GM21825 (cell line): ENCODE data around the gene SPO11.

ENCODE experiments used
- ATAC-seq: cut with Tn5 transposase; IDR thresholded peaks from one replicate; pipeline ENCODE4 v1.9.1; 2021; ENCODE audit warnings: mild to moderate bottlenecking, moderate library complexity; ENCODE audit not compliant: unreplicated experiment

SPO11 gene

GRCh38 chr20:57309544-57310115 lies 20.0 kb upstream of the SPO11 start:
- no peak for ATAC-seq

GRCh38 chr20:57310821-57311514 lies 18.6 kb upstream of the SPO11 start:
- ATAC-seq = no peak

- ATAC-seq = no peak
Observed at GRCh38 chr20:57312138-57312537, 17.5 kb upstream of the SPO11 start.

GRCh38 chr20:57313230-57313629 lies 16.4 kb upstream of the SPO11 start:
- ATAC-seq = no peak

GRCh38 chr20:57313951-57314350 lies 15.7 kb upstream of the SPO11 start:
- ATAC-seq = no peak

DNA sequence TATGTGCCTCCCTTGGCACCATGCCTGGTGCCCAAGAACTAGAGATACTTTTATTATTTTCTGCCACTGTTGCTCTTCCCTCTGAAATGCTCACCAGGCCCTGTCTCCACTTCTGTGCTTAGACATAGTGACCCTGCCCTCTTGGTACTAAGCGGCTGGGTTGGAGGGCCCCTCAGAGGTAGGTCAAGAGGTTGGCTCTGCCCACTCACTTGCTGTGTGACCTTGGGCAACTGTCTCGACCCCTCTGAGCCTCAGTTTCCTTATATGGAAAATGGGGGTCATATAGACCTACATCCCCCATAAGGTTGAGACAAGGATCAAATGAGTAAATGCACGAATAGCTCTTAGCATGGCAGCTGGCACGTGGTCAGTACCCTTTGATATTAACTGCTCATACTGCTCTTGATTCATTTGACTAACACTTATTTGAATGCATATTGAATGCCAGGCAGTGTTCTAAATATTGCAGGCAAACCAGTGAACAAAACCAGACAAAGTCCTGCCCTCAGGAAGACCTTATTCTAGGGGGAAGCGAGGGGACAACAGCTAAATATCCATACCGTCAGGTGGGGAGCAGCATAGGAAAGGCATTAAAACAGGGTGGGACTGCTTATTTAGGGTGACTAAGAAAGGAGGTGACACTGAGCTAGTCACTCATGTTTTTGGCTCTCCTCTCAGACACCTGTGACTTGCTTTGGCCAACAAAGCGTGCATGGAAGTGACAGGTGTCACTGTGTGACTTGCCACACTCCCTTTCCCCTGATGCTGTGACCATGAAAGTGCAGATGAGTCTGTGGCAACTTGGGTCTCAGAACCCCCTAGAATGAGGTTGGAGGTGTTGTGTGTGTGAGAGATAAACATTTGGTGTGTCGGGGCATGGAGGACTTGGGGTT lies 14.3 kb upstream of the SPO11 start:
- no peak for ATAC-seq

- no peak for ATAC-seq
Observed at GRCh38 chr20:57315976-57316480, 13.6 kb upstream of the SPO11 start.

DNA sequence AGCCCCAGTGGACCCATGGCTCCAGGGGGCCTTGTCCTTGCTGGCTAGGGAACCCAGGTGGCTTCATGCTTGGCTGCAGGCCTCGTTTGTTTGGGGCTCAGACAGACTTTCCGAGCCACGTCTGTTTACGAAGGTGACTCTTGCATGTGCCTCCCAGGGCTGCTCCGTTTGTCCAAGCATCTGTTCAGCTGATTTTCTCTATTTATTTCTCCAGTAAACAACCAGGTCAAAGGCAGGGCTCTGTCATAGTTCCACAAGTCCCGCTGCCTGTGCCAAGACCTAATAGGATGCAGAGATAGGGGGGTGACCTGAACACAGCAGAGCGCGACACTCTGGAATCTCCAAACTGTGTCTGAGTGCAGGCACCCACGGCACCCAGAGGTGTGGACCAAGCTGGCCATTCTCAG lies 12.8 kb upstream of the SPO11 start:
- no peak for ATAC-seq

DNA sequence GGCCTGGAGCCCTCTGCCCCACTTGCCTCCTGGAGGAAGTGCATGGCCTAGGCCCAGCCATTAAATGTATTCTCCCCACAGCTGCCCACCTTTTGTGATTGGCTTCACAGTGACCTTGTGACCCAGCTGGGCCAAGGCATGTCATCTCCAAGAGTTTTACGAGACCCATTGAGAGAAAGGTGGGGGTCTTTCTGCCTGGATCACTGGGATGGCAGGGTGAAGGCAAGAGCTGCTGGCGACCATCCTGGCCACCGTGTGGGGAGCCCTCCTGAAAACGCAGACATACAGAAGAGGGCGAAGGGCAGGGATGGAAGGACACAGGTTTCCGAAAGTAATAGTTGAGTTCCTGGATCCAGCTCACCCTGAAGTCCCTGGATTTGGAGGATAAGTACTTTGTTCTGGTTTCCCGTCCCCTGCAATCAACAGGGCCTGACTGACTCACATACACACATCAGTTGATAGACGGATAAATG lies 12.3 kb upstream of the SPO11 start:
- ATAC-seq = no peak

GRCh38 chr20:57317789-57318371 lies 11.7 kb upstream of the SPO11 start:
- no peak for ATAC-seq

GRCh38 chr20:57319584-57319983 lies 10.0 kb upstream of the SPO11 start:
- no peak for ATAC-seq

- no peak for ATAC-seq
Observed at GRCh38 chr20:57320358-57320757, 9.2 kb upstream of the SPO11 start.

DNA sequence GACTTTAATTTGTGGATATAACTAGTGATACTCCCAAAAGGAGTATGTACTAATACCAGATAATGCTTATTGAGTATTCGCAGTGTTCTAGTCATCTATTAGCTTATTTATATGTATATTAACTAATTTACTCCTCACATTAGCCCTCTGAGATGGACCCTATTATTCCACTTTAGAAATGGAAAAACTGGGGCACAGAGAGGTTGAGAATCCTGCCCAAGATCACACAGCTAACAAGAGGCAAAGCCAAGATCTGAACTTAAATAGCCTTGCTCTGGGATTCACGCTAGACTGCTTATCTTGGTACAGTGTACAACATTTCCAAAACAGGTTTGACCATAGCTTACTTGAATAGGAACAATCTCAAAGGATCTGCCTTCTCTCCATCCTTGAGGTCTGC lies 8.5 kb upstream of the SPO11 start:
- no peak for ATAC-seq

DNA sequence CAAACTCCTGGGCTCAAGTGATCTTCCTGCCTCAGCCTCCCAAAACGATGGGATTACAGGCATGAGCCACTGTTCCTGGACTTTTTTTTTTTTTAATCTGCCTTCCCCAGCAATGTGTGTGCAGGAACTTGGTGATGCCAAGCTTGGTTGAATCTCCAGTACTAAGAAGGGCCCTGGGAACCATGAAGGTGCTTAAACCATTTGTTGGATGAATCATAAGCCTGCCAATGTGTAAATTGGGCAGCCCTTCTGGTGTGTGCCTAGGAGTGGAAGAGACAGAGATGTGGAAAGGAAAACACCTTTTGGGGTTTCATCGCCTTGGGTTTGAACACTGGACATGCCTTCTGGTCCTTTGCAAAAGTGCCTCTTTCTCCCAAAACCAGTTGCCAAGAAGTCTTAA lies 7.1 kb upstream of the SPO11 start:
- ATAC-seq = no peak

DNA sequence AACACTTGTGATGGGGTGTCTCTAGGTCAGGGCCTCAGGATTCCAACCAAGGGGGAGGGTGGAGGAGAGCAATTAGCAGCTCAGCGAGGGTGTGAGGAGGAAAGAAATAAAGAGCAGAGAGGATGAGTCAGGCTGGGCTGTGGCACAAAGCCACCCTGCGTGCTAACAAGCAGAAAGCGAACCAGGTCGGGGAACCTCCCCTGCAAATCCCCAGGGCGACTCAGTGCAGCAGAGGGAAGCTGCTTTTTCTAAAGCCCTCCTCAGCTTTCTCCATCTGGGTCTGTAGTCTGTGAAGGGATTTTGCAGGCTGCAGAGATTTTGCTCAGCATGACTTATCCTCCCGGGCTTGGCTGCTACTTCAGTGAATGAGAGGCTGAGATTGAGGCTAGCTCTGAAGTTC lies 6.6 kb upstream of the SPO11 start:
- ATAC-seq = no peak

- ATAC-seq = no peak
Observed at GRCh38 chr20:57325632-57326356, 3.8 kb upstream of the SPO11 start.

DNA sequence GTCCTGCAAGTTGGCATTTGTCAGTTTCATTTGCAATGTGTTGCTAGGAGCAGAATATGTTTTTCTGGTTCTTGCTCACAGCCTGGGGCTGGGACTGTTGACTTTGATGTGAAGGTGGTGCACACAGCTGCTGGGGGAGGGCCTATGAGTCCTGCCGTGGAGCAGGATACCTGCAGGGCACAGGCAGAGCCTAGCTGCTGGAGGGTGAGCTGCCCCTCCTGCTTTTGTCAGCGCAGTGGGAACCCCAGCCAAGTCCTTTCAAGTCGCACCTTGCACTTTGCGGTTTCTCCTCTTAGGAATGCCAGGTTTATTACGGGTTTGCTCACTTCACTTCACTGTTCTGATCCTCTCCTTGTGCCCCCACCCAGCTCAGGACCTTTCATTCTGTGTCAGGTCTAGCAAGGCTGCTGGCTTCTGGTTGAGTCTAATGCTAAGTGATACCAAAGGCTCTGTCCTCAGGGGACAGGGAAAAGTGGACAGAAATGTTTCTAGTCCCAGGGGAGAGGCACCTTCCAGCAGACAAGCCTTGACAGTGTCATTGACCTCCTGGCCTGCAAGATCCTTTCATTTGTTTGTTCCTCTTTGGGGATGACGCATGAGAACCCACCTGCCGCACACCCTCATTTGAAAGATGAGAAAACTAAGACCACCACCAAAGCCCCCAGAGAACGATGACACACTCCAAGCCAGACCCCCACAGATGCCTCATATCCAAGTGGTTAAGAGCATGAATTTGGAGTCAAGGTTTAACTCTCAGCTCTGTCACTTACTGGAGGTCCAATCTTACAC lies 2.7 kb upstream of the SPO11 start:
- ATAC-seq = no peak

GRCh38 chr20:57327820-57328219 lies 1.8 kb upstream of the SPO11 start:
- ATAC-seq = no peak

DNA sequence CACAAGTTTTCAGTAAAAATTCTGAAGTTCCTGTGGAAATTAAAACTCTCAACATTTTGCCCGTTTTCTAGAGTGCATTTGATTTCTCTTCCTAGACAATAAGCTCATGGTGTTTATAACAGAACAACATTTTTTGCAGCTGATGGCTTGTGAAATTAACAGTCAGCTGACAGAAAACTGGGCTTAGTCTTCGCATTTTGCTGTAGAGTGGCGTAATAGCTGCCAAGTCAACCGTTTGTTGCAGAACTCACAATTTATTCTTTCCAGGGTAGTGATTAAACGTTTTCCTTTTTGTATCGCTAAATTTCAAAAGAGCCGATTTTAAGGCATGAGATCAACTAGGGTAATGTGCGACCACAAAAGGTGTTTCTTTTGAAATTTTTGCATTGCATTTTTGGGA lies 1.4 kb downstream of the SPO11 start:
- no peak for ATAC-seq
